ENCODE data around the gene TK1. TPM values are rescaled to one million over a fixed set of nuclear protein-coding genes. Genes with fewer than 3 reads are reported as not detected.

TK1 gene
- total RNA-seq, 1 donor from 2014 or later = 1.2 TPM

DNA sequence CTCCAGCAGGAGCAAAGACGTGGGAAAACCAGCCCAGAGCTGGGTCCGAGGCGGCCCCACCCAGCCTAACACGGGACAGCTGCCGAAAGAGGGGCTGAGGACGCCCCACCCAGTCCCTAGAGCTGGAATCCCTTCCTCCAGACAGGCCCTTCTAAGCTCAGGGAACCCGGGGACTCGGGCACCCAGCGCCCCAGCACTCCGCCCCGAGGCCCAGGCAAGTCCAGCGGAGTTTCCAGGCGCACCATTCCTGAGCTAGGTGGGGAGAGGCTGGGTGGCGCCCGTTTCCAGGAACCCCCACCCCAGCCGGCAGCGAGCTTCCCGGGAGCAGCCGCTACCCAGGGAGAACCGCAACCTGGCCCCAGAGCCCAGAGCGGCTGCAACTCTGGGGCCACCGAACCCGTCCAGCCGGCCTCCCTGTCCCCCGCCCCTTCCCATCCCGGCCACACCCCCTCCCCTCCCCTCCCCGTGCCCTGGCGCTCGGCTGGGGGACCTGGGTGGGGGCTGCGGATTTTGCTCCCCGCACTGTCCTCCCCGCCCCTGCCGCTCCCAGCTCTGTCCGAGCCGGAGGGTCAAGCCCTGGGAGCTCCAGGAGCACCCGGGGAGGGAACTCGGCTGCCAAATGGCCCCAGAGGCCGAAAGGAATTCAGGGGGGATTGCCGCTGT, 58.8 kb downstream of the TK1 start:
- intact Hi-C loops (cut with DNase I) = loop anchor here (2.0 kb wide), 1 partner anchor 41 kb away; the partner anchor contains the start of gene SYNGR2
- DNase-seq (ENCODE audit: low spot score) = peak; percentile 79

DNA sequence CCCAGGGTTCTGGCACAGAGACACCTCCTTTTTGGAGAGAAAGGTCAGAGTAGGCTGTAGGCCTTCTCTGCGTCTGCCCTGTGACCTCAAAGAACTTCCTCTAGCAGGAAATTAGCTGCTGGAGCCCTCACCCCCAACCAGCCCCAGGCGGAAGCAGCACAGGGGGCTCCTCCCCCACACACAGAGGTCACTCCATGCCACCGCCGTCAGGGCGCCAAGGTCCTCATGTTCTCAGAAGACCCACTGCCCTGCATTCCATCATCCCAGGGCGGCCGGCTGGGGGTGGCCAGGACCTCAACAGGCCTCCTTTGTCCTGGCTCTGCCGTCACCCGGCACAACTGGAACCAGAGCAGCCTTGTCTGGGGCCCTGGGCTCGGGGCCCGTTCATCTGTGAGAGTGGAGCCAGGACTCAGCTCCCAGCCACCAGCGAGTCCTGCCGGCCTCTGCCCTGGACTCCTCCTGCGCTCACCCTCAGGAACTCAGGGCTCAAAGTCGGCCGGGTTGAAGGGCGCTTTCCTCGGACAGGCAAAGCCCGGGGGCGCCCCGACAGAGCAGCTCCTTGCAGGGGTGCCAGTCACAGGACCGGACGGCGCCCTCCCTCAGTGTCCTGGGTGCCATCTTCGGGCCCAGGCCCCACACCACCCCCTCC, 59.5 kb downstream of the TK1 start:
- intact Hi-C loops (cut with DNase I) = no loop called here

DNA sequence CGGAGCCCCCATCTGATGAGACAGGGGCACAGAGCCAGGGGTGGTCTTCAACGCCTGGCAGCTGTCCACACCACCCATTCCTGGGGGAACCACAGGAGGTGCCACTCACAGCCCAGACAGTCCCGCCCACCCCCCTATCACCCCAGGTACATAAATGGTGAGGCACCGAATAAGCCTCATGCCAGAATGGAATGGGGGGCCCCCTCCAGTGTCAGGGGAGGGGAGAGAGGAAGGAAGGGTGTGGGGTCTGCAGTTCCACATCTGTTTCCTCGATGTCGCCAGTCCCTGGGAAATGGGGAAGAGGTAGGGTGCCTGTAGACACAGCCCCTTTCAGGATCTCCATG, 60.0 kb downstream of the TK1 start:
- no peak for DNase-seq (ENCODE audit: low spot score)

More for the DNA sequence above, 59.5 kb downstream of the TK1 start:
- peak; percentile 91 for DNase-seq (ENCODE audit: low spot score)

DNA sequence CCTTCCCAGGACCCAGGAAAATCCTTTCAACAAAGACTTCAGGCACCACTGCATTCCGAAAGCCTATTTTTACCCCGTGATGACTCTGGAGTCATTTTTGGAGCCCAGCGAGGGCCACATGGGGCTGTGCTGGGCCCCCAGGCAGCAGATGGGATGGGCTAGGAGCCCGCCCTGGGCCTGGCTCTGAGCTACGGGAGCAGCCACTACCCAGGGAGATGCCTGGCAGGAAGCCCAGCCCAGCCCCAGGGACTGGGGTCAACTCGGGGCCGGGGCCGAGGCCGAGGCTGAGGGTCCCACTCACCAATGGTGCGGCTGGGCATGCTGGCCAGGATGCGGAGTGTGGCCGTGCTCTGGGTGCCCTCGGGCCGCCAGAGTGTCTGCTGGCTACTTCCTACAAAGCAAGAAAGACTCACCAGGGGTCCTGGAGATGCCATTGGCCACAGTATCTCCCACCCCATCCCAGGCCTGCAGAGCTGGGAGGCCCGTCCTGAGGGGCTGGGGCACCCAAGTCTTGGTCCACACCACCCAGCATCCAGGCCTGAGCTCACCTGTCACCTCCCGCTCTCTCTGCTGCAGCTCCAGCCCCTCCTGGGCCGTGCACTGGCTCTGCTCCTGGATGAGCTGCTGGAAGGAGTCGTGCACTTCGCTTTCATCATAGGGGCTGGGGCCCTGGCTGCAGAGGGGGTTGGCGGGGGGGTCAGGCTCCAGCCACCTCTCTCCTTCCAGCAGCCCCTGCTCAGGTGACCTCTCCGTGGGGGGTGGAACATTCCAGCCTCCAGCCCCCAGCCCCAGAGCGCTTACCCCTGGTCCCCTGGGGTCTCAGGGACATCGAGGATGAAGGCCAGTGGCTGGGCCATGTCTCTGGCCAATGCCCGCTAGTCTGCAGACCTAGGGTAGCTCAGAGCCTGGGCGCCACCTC, 60.6 kb downstream of the TK1 start:
- DNase-seq (ENCODE audit: low spot score) = no peak
- intact Hi-C loops (cut with DNase I) = no loop called here

More for the DNA sequence above, 60.0 kb downstream of the TK1 start:
- intact Hi-C loops (cut with DNase I) = no loop called here

- DNase-seq (ENCODE audit: low spot score) = no peak
- intact Hi-C loops (cut with DNase I) = no loop called here
Measured at GRCh38 chr17:78125138-78125913, 61.5 kb downstream of the TK1 start.

DNA sequence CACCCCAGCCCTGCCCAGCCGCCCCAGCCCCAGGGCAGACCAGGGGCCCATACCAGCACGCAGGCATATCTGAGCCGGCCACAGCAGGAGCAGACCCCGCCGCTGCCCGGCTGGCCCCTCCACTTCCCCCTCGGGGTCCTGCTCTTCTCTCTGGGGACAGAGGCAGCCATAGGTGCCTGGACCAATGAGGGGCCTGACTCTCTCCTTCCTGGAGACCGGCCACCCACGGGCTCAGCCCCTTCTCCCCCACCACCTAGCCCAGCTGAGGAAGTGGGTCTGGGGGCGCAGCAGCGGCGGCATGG, 62.1 kb downstream of the TK1 start:
- no peak for DNase-seq (ENCODE audit: low spot score)
- intact Hi-C loops (cut with DNase I) = no loop called here

Other genes starting within 250 kb of the TK1 start
- gene TNRC6C, start 228.3 kb downstream of the TK1 start, total RNA-seq = 17.8 TPM
- gene TMC6, start 58.3 kb downstream of the TK1 start, total RNA-seq = 80.1 TPM
- gene TMC8, start 56.3 kb downstream of the TK1 start, total RNA-seq = 2.2 TPM
- not detected for gene C17orf99, start 40.7 kb downstream of the TK1 start, total RNA-seq
- 116 TPM for gene SYNGR2, start 18.5 kb downstream of the TK1 start, total RNA-seq
- 22.3 TPM for gene AFMID, start 310 bp upstream of the TK1 start, total RNA-seq
- 0.38 TPM for gene BIRC5, start 27.2 kb upstream of the TK1 start, total RNA-seq
- gene TMEM235, start 44.6 kb upstream of the TK1 start, total RNA-seq = not detected
- 49.9 TPM for gene SOCS3, start 173.0 kb upstream of the TK1 start, total RNA-seq
- gene PGS1, start 191.6 kb upstream of the TK1 start, total RNA-seq = 22.1 TPM